PFSK-1 (cell line): ENCODE data around the gene KLHL2.

Source experiments
- FOXP2 ChIP-seq: optimal IDR thresholded peaks from 2 replicates; pipeline ENCODE3; 2011; ENCODE audit warnings: borderline replicate concordance, control low read depth, inconsistent platforms; ENCODE audit not compliant: insufficient read depth; ENCODE audit errors: extremely low read length, extremely low read depth
- POLR2AphosphoS5 ChIP-seq: IDR thresholded peaks from 2 replicates; pipeline ENCODE4 v1.6.1; 2012; ENCODE audit warnings: low read depth, mild to moderate bottlenecking, control low read depth, low read length, moderate library complexity
- REST ChIP-seq, 2 experiments: IDR thresholded peaks; 2 replicates each; pipeline versions ENCODE4 v1.6.1 to v1.8.0; 2011 to 2012; ENCODE audit warnings: low read depth in 2 of 2, low read length in 2 of 2, control low read depth in 1 of 2, inconsistent platforms in 1 of 2, mild to moderate bottlenecking in 1 of 2, moderate library complexity in 1 of 2; ENCODE audit not compliant: insufficient read depth in 1 of 2
- SIN3A ChIP-seq: IDR thresholded peaks from 2 replicates; pipeline ENCODE4 v1.6.1; 2012; ENCODE audit warnings: mild to moderate bottlenecking, low read length, moderate library complexity, borderline replicate concordance; ENCODE audit not compliant: insufficient read depth
- TAF1 ChIP-seq: IDR thresholded peaks from 2 replicates; pipeline ENCODE4 v1.6.1; 2012; ENCODE audit warnings: low read length, control low read depth, borderline replicate concordance; ENCODE audit not compliant: insufficient read depth

The KLHL2 gene

DNA sequence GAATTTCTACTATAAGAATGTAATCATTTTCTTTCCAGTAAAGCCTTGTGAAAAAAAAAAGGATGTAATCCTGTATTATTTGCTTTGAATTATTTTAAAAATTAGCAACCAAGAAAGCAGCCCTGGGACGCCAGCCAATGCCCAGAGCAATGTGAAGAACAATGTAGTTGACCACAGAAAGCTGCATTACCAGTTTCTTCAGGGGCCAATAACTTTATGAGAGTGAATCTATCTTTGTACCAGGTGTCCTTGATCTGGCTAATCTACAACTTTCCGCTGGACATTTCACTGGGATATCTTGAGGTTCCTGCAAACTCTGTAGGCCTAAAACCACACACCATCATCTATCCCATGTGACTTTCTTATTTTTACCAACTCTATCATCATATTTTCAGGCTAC, 7.6 kb upstream of the KLHL2 start:
- TF ChIP-seq REST (IDR thresholded peaks at IDR 0.05; ENCODE audit: insufficient read depth in 1 of 2, low read depth in 2 of 2, low read length in 2 of 2) (no peak), SIN3A (no peak), POLR2AphosphoS5 (no peak), TAF1 (no peak), FOXP2 (no peak)

DNA sequence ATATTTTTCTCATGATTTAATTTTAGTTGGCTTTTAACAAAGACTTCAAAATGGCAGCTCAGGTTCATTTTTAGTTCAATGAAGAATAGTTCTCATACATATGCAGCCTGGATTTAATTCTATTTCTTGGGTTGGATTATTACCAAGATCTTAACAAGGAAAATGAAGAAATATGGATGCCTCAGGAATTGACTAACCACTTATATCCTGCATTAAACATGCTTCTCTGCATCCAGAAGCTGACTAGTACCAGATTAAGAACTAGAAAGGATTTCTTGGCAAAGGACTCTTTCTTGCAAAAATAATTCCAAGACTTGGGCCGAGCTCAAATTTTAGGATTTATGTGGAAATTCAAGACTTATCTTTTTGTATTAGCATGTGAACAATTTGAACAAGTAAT, 5.6 kb upstream of the KLHL2 start:
- TF ChIP-seq TAF1 (no peak), SIN3A (no peak), POLR2AphosphoS5 (no peak), FOXP2 (no peak), REST (IDR thresholded peaks at IDR 0.05; ENCODE audit: insufficient read depth in 1 of 2, low read depth in 2 of 2, low read length in 2 of 2) (no peak)

DNA sequence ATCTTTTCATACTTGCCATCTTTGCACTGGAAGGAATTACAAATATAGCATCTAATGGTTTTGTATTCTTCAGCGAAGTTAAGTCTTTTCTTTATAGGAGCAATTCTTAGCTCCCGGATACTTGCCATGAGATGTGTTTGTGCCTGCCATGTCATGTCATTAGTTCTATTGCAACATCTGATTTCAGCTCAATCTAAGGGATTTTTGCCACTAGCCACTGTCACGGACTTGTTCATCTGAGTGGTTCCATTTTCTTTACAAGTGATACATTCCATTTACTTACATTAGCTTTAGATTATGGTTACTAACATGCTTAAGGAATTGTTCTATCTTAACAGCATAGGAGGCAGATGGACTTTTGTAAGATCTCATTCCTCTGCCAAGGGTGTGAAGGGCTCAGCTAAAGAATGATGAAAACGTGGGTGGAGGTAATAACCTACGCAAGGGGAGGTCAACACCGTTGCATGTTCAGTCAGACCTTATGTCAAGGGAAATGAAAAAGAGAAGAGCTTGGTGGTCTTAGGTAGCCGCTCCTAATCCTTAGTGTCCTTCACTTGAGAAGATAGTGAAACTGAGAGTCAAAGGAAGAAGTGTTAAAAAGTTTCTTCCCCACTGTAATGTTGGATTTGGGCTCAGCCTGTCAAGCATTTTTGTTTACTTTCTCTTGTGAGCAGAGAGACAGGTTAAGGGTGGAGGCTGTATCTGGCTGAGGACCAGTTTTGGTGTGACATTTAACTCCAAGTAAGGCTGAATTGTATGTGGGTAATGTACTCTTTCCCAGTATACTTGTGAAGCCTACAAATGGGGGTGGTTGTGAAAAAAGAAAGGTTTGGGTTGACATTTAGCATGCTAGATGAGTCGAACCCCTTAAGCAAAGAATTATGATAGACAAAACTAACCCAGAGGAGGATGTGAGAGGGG, 3.6 kb upstream of the KLHL2 start:
- TF ChIP-seq POLR2AphosphoS5 (no peak), FOXP2 (no peak), TAF1 (no peak), REST (IDR thresholded peaks at IDR 0.05; ENCODE audit: insufficient read depth in 1 of 2, low read depth in 2 of 2, low read length in 2 of 2) (no peak), SIN3A (no peak)

DNA sequence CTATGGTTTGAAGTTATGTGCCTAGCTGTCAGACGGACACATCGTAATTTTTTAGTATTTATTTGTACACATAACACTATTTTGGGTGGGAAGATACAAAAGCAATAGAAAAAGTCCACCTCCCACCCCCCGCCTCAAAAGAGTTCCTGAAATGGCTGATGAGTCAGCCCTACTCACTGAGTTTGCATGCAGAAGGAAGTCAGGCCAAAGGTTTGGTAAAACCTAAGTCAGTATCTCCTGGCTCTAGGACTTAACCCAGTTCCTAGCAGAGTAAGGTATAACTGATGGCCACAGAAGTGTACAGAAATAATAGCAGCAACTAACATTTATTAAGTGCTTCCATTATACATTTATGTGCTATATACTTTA, 2.9 kb upstream of the KLHL2 start:
- TF ChIP-seq FOXP2 (no peak), REST (IDR thresholded peaks at IDR 0.05; ENCODE audit: insufficient read depth in 1 of 2, low read depth in 2 of 2, low read length in 2 of 2) (no peak), SIN3A (no peak), POLR2AphosphoS5 (no peak), TAF1 (no peak)
